GM12878 (cell line): ENCODE data around the gene RBBP5. TPM values are rescaled to one million over a fixed set of nuclear protein-coding genes. Genes with fewer than 3 reads are reported as not detected.

Experiments used
- ATAC-seq: fragments of 200-7000 bp; cut with Tn5 transposase; 3 replicates; pipeline ENCODE4 v1.9.1; 2020; ENCODE audit warnings: mild to moderate bottlenecking, moderate library complexity
- BruUV-seq: library from RNA; stranded (reverse); fragments of 400-500 nt; replicated peaks from 2 replicates; lab custom pipeline; 2021; lab: Mats Ljungman, UMichigan
- CTCF ChIA-PET: fragments of 300-600 bp; sonication (Branson Sonifier 250); formaldehyde crosslinking; extraction: SDS; loops from one replicate; lab custom pipeline; 2021; ENCODE audit warnings: inconsistent platforms; lab: Yijun Ruan, JAX
- POLR2A ChIA-PET: fragments of 350-600 bp; formaldehyde crosslinking; extraction: SDS; loops from one replicate; lab custom pipeline; 2021; ENCODE audit warnings: inconsistent platforms; lab: Charles Lee
- RAD21 ChIA-PET: fragments of 300-600 bp; sonication (Branson Sonifier 250); formaldehyde crosslinking; loops from one replicate; lab custom pipeline; 2023; ENCODE audit warnings: antibody characterized with exemption; ENCODE audit not compliant: unreplicated experiment; lab: Charles Lee
- SMC1A ChIA-PET: fragments of 300-600 bp; sonication (Branson Sonifier 250); formaldehyde crosslinking; loops from one replicate; lab custom pipeline; 2023; ENCODE audit not compliant: unreplicated experiment, uncharacterized antibody; lab: Charles Lee
- DNase-seq: peaks from one replicate; pipeline ENCODE4 v3.0.0-alpha.2; 2011; ENCODE audit warnings: low read depth, low spot score
- FAIRE-seq: peaks from 3 replicates; lab custom pipeline; 2011; peaks lifted over from hg19 to GRCh38; lab: Jason Lieb, UNC
- H2AFZ ChIP-seq: 2 replicates; pipeline ENCODE4 v1.6.0; 2011; ENCODE audit warnings: low read depth, low read length, control low read depth; ENCODE audit not compliant: control insufficient read depth
- H3K27ac ChIP-seq: 2 replicates; pipeline ENCODE4 v1.5.1; 2011; ENCODE audit warnings: control low read depth; ENCODE audit not compliant: control insufficient read depth, insufficient read depth
- H3K27me3 ChIP-seq, 2 experiments: replicated peaks in 1 of 2; 2 replicates each; pipeline versions ENCODE4 v1.6.0 to v1.6.1; 2011; ENCODE audit warnings: low read length in 1 of 2; ENCODE audit not compliant: control insufficient read depth in 2 of 2, insufficient read depth in 2 of 2
- H3K36me3 ChIP-seq, 2 experiments: 2 replicates each; pipeline ENCODE4 v1.5.1; 2011; ENCODE audit warnings: low read length in 1 of 2; ENCODE audit not compliant: control insufficient read depth in 2 of 2, insufficient read depth in 2 of 2
- H3K4me1 ChIP-seq: 2 replicates; pipeline ENCODE4 v1.6.1; 2011; ENCODE audit warnings: mild to moderate bottlenecking, low read length, moderate library complexity, mixed read lengths; ENCODE audit not compliant: control insufficient read depth, insufficient read depth
- H3K4me2 ChIP-seq: 2 replicates; pipeline ENCODE4 v1.6.0; 2011; ENCODE audit warnings: control low read depth; ENCODE audit not compliant: control insufficient read depth, insufficient read depth
- H3K4me3 ChIP-seq: fragments of 200-600 bp; sonication (generic); 2 replicates; pipeline ENCODE4 v1.5.1; 2016
- H3K79me2 ChIP-seq: 2 replicates; pipeline ENCODE4 v1.6.0; 2011; ENCODE audit warnings: low read length; ENCODE audit not compliant: control insufficient read depth, insufficient read depth
- H3K9ac ChIP-seq: 2 replicates; pipeline ENCODE4 v1.8.0; 2011; ENCODE audit warnings: low read length, control low read depth, mixed read lengths; ENCODE audit not compliant: control insufficient read depth, insufficient read depth
- H3K9me3 ChIP-seq: replicated peaks from 3 replicates; pipeline ENCODE4 v1.5.1; 2011; ENCODE audit warnings: mild to moderate bottlenecking, low read length; ENCODE audit not compliant: control insufficient read depth, insufficient read depth
- H4K20me1 ChIP-seq: 2 replicates; pipeline ENCODE4 v1.6.0; 2011; ENCODE audit not compliant: control insufficient read depth, insufficient read depth
- BACH1 ChIP-seq: fragments of 450-650 bp; IDR thresholded peaks from 2 replicates; pipeline ENCODE4 v1.6.1; 2017; ENCODE audit warnings: mild to moderate bottlenecking, borderline replicate concordance
- IKZF1 ChIP-seq: fragments of 450-650 bp; conservative IDR thresholded peaks from 2 replicates; pipeline ENCODE4 v1.6.1; 2017; ENCODE audit warnings: antibody characterized with exemption, mild to moderate bottlenecking
- PML ChIP-seq: IDR thresholded peaks from 2 replicates; pipeline ENCODE4 v1.6.1; 2012; ENCODE audit warnings: low read length, inconsistent platforms
- RELB ChIP-seq: fragments of 450-650 bp; IDR thresholded peaks from 2 replicates; pipeline ENCODE4 v1.6.1; 2017; ENCODE audit warnings: low read depth, mild to moderate bottlenecking, moderate library complexity
- TAF1 ChIP-seq: IDR thresholded peaks from 2 replicates; pipeline ENCODE4 v1.6.1; 2011; ENCODE audit warnings: mild to moderate bottlenecking, low read depth, low read length, borderline replicate concordance
- TARDBP ChIP-seq: IDR thresholded peaks from 2 replicates; pipeline ENCODE4 v1.6.1; 2016; ENCODE audit warnings: borderline replicate concordance
- WGBS: methylation state at CpG from one replicate; pipeline ENCODE4 v1.1.6; 2016; ENCODE audit warnings: low lambda C conversion rate; ENCODE audit not compliant: insufficient replicate concordance, insufficient coverage; ENCODE audit errors: missing lambda C conversion rate; 5-methylcytosine and 5-hydroxymethylcytosine counted together
- in situ Hi-C: fragments of 300-500 bp; cut with MboI; formaldehyde crosslinking; loops from 9 replicates; pipeline ENCODE4 v1.14.3; 2018; ENCODE audit warnings: mixed read lengths
- intact Hi-C: fragments of 100-400 bp; cut with micrococcal nuclease; formaldehyde crosslinking; loops from one replicate; pipeline ENCODE4 v1.14.2; 2022; ENCODE audit not compliant: unreplicated experiment
- polyA plus RNA-seq, 11 experiments: library from polyadenylated mRNA; depleted of rRNA in 4 of 11; unstranded in 6 of 11; stranded (reverse) in 5 of 11; fragments of >200 nt; fragmentation: Nextera tagmentation in 4 of 11; fragmentation: Illumina TruSeq in 1 of 11; extraction: Ambion mirVana in 4 of 11; extraction: Trizol in 1 of 11; gene quantifications; 1 replicate in 1 of 11; 2 replicates in 10 of 11; pipeline versions ENCODE4 v1.2.1 to v1.2.3, GENCODE V29; 2011 to 2016; ENCODE audit warnings: inconsistent platforms in 2 of 11, missing spikeins in 2 of 11, low read depth in 1 of 11
- total RNA-seq, 4 experiments: library from RNA; depleted of rRNA in 3 of 4; stranded (reverse); fragments of >200 nt in 3 of 4; fragmentation: Illumina TruSeq in 1 of 4; extraction: Trizol in 1 of 4; gene quantifications; 2 replicates each; pipeline versions ENCODE4 v1.2.1 to v1.2.3, GENCODE V29; 2013 to 2021

RBBP5 gene
- total and polyA plus RNA-seq, 10 of the 15 experiments (the other 5 are each of a cell fraction or from before 2014, with no cell fraction given): 10.0 to 20.6 (median 14.8) TPM

- 100% methylated on average over 4 of the region's 4 CpGs for WGBS
These were observed 39.3 kb downstream of the RBBP5 start for GRCh38 chr1:205082431-205082830.

GRCh38 chr1:205077934-205078311 lies 43.9 kb downstream of the RBBP5 start:
- no peaks in the 10 kb centered on the region for H3K79me2 ChIP-seq
- no peaks in the 10 kb centered on the region for H3K9me3 ChIP-seq
- H3K36me3 ChIP-seq: no peaks in the 10 kb centered on the region
- SMC1A ChIA-PET: interaction anchor here (0.9 to 1.2 kb wide), 2 partner anchors 12 to 150 kb away, joined by 3 read pairs; no protein-coding TSS in a partner anchor
- ATAC-seq (no peak), FAIRE-seq (no peak), DNase-seq (no peak)
- no peak overlapping the region for H3K4me3 ChIP-seq
- no peak overlapping the region for H3K27ac ChIP-seq
- RAD21 ChIA-PET: no interaction called here
- 50% methylated on average over 1 of the region's 1 CpG for WGBS
- in situ Hi-C loops: no loop called here
- H4K20me1 ChIP-seq: no peaks in the 10 kb centered on the region
- POLR2A ChIA-PET: no interaction called here
- no peak for TF ChIP-seq TARDBP
- no peak for TF ChIP-seq BACH1
- no peak for TF ChIP-seq TAF1
- TF ChIP-seq PML: no peak
- TF ChIP-seq RELB: no peak
- intact Hi-C loops: no loop called here
- H2AFZ ChIP-seq: no peak overlapping the region
- no peaks in the 10 kb centered on the region for H3K4me1 ChIP-seq
- no peak overlapping the region for H3K9ac ChIP-seq
- no peak overlapping the region for H3K4me2 ChIP-seq
- H3K27me3 ChIP-seq: no peaks in the 10 kb centered on the region
- CTCF ChIA-PET: interaction anchor here (2.2 to 8.9 kb wide), 2 partner anchors 16 to 64 kb away, joined by 8 to 65 read pairs; no protein-coding TSS in a partner anchor
- no TSS peak for BruUV-seq

More at GRCh38 chr1:205082431-205082830, 39.3 kb downstream of the RBBP5 start:
- Histone ChIP-seq H3K36me3 (peaks cover 2 to 5% of the 10 kb centered on the region in 2 experiments; a peak in 3 of 4 replicates), H3K9me3 (no peaks in the 10 kb centered on the region), H3K4me3 (no peak overlapping the region), H2AFZ (no peak overlapping the region), H3K79me2 (no peaks in the 10 kb centered on the region), H3K27ac (no peak overlapping the region), H3K9ac (no peak overlapping the region), H3K4me1 (no peaks in the 10 kb centered on the region), H4K20me1 (no peaks in the 10 kb centered on the region), H3K27me3 (no peaks in the 10 kb centered on the region), H3K4me2 (no peak overlapping the region)
- intact Hi-C loops: no loop called here
- SMC1A ChIA-PET: interaction anchor here (0.8 to 2.3 kb wide), 4 partner anchors 10 to 76 kb away, joined by 3 to 6 read pairs (median 4); no protein-coding TSS in a partner anchor
- no peak for FAIRE-seq
- RAD21 ChIA-PET: interaction anchor here (0.9 kb wide), 1 partner anchor 59 kb away, joined by 4 read pairs; no protein-coding TSS in a partner anchor
- POLR2A ChIA-PET: interaction anchor here (0.9 kb wide), 1 partner anchor 9 kb away, joined by 3 read pairs; no protein-coding TSS in a partner anchor
- no TSS peak for BruUV-seq
- CTCF ChIA-PET: interaction anchor here (0.7 to 2.3 kb wide), 5 partner anchors 21 to 174 kb away, joined by 3 to 15 read pairs (median 5); no protein-coding TSS in a partner anchor
- DNase-seq: no peak
- TF ChIP-seq IKZF1: no peak
- in situ Hi-C loops: no loop called here
- ATAC-seq: no peak
